Fibroblast of the aortic adventitia (primary cell): Measurements from ENCODE around the gene POLA1. TPM values are rescaled to one million over a fixed set of nuclear protein-coding genes. Genes with fewer than 3 reads are reported as not detected.
A peak's percentile ranks its signal among the peaks of the same experiment; 100 is the strongest.

Source experiments
- DNase-seq: peaks from one replicate; pipeline ENCODE4 v3.0.0-alpha.2; 2010; ENCODE audit warnings: low read depth
- H3K4me3 ChIP-seq: 2 replicates; pipeline ENCODE4 v1.5.1; 2011; ENCODE audit warnings: low read depth, mild to moderate bottlenecking, control low read depth, low read length, moderate library complexity
- CTCF ChIP-seq: IDR thresholded peaks from 2 replicates; pipeline ENCODE4 v1.5.1; 2011; ENCODE audit warnings: mild to moderate bottlenecking, low read length, control low read depth, inconsistent platforms; ENCODE audit not compliant: insufficient read depth
- total RNA-seq: library from RNA; depleted of rRNA; stranded (reverse); fragments of >200 nt; gene quantifications from 2 replicates; pipeline ENCODE4 v1.2.3, GENCODE V29; 2012; ENCODE audit warnings: low replicate concordance

The POLA1 gene
- total RNA-seq, 1 donor, result 24.9 TPM

- TF ChIP-seq CTCF, result no peak
- H3K4me3 ChIP-seq, result no peak overlapping the region
- DNase-seq, result no peak
Measured at GRCh38 chrX:24728530-24728929, 34.8 kb downstream of the POLA1 start.

- TF ChIP-seq CTCF, result no peak
- no peak overlapping the region for H3K4me3 ChIP-seq
- DNase-seq, result peak; percentile 11
Measured at GRCh38 chrX:24732766-24733500, 39.2 kb downstream of the POLA1 start.

GRCh38 chrX:24741330-24741729 is 47.6 kb downstream of the POLA1 start:
- no peak overlapping the region for H3K4me3 ChIP-seq
- no peak for DNase-seq
- TF ChIP-seq CTCF, result no peak

GRCh38 chrX:24748196-24748595 is 54.5 kb downstream of the POLA1 start:
- H3K4me3 ChIP-seq, result no peak overlapping the region
- no peak for TF ChIP-seq CTCF
- DNase-seq, result no peak

- TF ChIP-seq CTCF, result no peak
- DNase-seq, result no peak
- H3K4me3 ChIP-seq, result no peak overlapping the region
Measured at GRCh38 chrX:24759786-24760185, 66.1 kb downstream of the POLA1 start.

- TF ChIP-seq CTCF, result no peak
- no peak overlapping the region for H3K4me3 ChIP-seq
- peak; percentile 55 for DNase-seq
Measured at GRCh38 chrX:24760363-24761000, 66.8 kb downstream of the POLA1 start.
